AG10803 (cell line): ENCODE measurements around the gene SEPSECS.

Experiments used
- DNase-seq: peaks from one replicate; pipeline ENCODE4 v3.0.0; 2010; ENCODE audit warnings: low read depth
- H3K4me3 ChIP-seq: 2 replicates; pipeline ENCODE4 v1.5.1; 2011; ENCODE audit warnings: mild to moderate bottlenecking, low read length, control low read depth
- CTCF ChIP-seq: conservative IDR thresholded peaks from 2 replicates; pipeline ENCODE4 v1.5.1; 2011; ENCODE audit warnings: mild to moderate bottlenecking, low read length, control low read depth, inconsistent platforms

The SEPSECS gene

GRCh38 chr4:25103418-25103817 lies 56.8 kb downstream of the SEPSECS start:
- DNase-seq, result no peak
- no peak for TF ChIP-seq CTCF

GRCh38 chr4:25101836-25102235 lies 58.4 kb downstream of the SEPSECS start:
- H3K4me3 ChIP-seq, result no peak overlapping the region
- TF ChIP-seq CTCF, result no peak
- no peak for DNase-seq

More at GRCh38 chr4:25103418-25103817, 56.8 kb downstream of the SEPSECS start:
- H3K4me3 ChIP-seq, result no peak overlapping the region

- no peak for TF ChIP-seq CTCF
- no peak for DNase-seq
- no peak overlapping the region for H3K4me3 ChIP-seq
These were observed 59.5 kb downstream of the SEPSECS start for GRCh38 chr4:25100710-25101109.

GRCh38 chr4:25100021-25100555 lies 60.2 kb downstream of the SEPSECS start:
- no peak for TF ChIP-seq CTCF
- no peak overlapping the region for H3K4me3 ChIP-seq
- DNase-seq, result no peak

- H3K4me3 ChIP-seq, result no peak overlapping the region; the same call in 1 of the 2 replicates
- no peak for TF ChIP-seq CTCF
- peak; percentile 43 for DNase-seq
These were observed 61.0 kb downstream of the SEPSECS start for GRCh38 chr4:25098964-25099891.

- no peak for TF ChIP-seq CTCF
- H3K4me3 ChIP-seq, result no peak overlapping the region
- DNase-seq, result no peak
These were observed 63.2 kb downstream of the SEPSECS start for GRCh38 chr4:25096981-25097443.
